Panc1 (cell line): ENCODE measurements around the gene ITGA11.

Experiments
- POLR2AphosphoS5 ChIP-seq: IDR thresholded peaks from 2 replicates; pipeline ENCODE4 v1.6.1; 2012; ENCODE audit warnings: mild to moderate bottlenecking, low read depth, low read length, moderate library complexity
- TCF7L2 ChIP-seq: IDR thresholded peaks from 2 replicates; pipeline ENCODE4 v1.6.1; 2011; ENCODE audit warnings: mild to moderate bottlenecking, low read depth, low read length, inconsistent platforms
- TF ChIP-seq, protein P1 (sequence below): fragments of 450-650 bp; IDR thresholded peaks from 2 replicates; pipeline ENCODE4 v1.5.1; 2017; ENCODE audit warnings: mild to moderate bottlenecking
- TF ChIP-seq, protein P2 (sequence below), 2 experiments: IDR thresholded peaks; 2 replicates each; pipeline ENCODE4 v1.6.1; 2011 to 2012; ENCODE audit warnings: low read depth in 2 of 2, control low read depth in 1 of 2, low read length in 1 of 2, mild to moderate bottlenecking in 1 of 2, moderate library complexity in 1 of 2; ENCODE audit not compliant: insufficient read depth in 1 of 2

DNA sequence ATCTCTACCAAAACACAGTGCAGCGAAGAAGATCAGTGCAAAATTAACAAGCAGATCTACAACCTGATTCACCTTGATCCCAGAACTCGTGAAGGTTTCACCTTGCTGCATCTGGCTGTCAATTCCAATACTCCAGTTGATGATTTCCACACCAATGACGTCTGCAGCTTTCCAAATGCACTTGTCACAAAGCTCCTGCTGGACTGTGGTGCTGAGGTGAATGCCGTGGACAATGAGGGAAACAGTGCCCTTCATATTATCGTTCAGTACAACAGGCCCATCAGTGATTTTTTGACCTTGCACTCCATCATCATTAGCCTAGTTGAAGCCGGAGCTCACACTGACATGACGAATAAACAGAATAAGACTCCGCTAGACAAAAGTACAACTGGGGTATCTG is 141.2 kb downstream of the ITGA11 start:
- TF ChIP-seq, protein P1, sequence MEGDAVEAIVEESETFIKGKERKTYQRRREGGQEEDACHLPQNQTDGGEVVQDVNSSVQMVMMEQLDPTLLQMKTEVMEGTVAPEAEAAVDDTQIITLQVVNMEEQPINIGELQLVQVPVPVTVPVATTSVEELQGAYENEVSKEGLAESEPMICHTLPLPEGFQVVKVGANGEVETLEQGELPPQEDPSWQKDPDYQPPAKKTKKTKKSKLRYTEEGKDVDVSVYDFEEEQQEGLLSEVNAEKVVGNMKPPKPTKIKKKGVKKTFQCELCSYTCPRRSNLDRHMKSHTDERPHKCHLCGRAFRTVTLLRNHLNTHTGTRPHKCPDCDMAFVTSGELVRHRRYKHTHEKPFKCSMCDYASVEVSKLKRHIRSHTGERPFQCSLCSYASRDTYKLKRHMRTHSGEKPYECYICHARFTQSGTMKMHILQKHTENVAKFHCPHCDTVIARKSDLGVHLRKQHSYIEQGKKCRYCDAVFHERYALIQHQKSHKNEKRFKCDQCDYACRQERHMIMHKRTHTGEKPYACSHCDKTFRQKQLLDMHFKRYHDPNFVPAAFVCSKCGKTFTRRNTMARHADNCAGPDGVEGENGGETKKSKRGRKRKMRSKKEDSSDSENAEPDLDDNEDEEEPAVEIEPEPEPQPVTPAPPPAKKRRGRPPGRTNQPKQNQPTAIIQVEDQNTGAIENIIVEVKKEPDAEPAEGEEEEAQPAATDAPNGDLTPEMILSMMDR: no peak
- no peak for TF ChIP-seq POLR2AphosphoS5
- TF ChIP-seq, protein P2, sequence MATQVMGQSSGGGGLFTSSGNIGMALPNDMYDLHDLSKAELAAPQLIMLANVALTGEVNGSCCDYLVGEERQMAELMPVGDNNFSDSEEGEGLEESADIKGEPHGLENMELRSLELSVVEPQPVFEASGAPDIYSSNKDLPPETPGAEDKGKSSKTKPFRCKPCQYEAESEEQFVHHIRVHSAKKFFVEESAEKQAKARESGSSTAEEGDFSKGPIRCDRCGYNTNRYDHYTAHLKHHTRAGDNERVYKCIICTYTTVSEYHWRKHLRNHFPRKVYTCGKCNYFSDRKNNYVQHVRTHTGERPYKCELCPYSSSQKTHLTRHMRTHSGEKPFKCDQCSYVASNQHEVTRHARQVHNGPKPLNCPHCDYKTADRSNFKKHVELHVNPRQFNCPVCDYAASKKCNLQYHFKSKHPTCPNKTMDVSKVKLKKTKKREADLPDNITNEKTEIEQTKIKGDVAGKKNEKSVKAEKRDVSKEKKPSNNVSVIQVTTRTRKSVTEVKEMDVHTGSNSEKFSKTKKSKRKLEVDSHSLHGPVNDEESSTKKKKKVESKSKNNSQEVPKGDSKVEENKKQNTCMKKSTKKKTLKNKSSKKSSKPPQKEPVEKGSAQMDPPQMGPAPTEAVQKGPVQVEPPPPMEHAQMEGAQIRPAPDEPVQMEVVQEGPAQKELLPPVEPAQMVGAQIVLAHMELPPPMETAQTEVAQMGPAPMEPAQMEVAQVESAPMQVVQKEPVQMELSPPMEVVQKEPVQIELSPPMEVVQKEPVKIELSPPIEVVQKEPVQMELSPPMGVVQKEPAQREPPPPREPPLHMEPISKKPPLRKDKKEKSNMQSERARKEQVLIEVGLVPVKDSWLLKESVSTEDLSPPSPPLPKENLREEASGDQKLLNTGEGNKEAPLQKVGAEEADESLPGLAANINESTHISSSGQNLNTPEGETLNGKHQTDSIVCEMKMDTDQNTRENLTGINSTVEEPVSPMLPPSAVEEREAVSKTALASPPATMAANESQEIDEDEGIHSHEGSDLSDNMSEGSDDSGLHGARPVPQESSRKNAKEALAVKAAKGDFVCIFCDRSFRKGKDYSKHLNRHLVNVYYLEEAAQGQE (IDR thresholded peaks at IDR 0.05; ENCODE audit: insufficient read depth in 1 of 2, low read depth in 2 of 2, low read length in 1 of 2): no peak
- no peak for TF ChIP-seq TCF7L2
